ENCODE results near the gene OR4Q3. TPM values are rescaled to one million over a fixed set of nuclear protein-coding genes. Genes with fewer than 3 reads are reported as not detected.
"Not testable (repeated sequence)": the region's sequence is repeated elsewhere in the genome, so short reads cannot be mapped to it uniquely, and the experiment has no call there.

Gene OR4Q3
- total RNA-seq, 1 experiment from 2014 or later = not detected

DNA sequence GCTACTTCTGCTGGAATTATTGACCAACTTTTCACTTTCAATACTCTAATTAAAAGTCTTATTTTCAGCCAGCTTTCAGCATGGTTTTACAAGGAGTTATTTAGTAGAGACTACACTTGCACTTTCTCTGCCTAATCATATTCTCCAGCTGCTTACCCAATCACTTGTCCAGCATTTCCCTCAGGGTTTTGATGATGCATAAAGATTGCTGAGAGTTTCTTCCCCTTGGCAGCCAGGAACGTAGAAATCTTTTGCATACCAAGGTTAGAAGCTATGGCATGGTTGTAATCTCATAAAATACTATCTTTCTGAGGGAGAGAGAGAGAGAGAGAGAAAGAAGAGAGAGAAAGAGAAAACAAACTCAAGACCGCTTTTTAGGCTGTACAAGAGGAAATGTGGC is 10.8 kb downstream of the OR4Q3 start:
- H3K4me3 Mint-ChIP-seq (ENCODE audit: low read depth, unreplicated experiment) = no peak overlapping the region

DNA sequence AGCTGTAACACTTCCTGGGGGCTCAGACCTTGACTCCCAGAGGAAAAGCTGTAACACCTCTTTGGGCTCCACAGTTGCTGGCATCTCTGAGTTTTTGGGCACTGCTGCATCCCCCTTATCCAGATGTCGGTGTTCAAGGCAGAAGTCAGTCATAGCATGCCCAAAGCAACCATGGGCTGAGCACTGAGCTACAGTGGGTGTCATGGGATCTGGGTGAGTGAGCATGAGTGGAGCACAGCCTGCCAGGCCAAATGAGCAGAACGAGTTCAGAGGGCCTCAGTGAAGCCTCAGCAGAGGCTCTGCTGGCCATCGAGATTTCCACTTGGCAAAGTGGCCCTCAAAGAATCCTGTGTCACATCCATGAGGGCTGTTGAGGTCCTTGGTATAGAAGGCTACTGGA is 28.1 kb downstream of the OR4Q3 start:
- CTCF ChIA-PET = interaction anchor here (0.7 kb wide), 1 partner anchor 12 kb away, joined by 3 read pairs; no protein-coding TSS in a partner anchor
- BruUV-seq (replicated peaks) = not testable (repeated sequence)

More for the DNA sequence above, 10.8 kb downstream of the OR4Q3 start:
- TF ChIP-seq, protein P1, sequence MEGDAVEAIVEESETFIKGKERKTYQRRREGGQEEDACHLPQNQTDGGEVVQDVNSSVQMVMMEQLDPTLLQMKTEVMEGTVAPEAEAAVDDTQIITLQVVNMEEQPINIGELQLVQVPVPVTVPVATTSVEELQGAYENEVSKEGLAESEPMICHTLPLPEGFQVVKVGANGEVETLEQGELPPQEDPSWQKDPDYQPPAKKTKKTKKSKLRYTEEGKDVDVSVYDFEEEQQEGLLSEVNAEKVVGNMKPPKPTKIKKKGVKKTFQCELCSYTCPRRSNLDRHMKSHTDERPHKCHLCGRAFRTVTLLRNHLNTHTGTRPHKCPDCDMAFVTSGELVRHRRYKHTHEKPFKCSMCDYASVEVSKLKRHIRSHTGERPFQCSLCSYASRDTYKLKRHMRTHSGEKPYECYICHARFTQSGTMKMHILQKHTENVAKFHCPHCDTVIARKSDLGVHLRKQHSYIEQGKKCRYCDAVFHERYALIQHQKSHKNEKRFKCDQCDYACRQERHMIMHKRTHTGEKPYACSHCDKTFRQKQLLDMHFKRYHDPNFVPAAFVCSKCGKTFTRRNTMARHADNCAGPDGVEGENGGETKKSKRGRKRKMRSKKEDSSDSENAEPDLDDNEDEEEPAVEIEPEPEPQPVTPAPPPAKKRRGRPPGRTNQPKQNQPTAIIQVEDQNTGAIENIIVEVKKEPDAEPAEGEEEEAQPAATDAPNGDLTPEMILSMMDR (IDR thresholded peaks at IDR 0.05; ENCODE audit: unreplicated experiment) = no peak
- BruUV-seq (replicated peaks) = no TSS peak
- intact Hi-C loops (cut with micrococcal nuclease; ENCODE audit: unreplicated experiment) = no loop called here
- Mint-ChIP-seq H3K9me3 (ENCODE audit: low read depth, unreplicated experiment) (peaks cover 6% of the 10 kb centered on the region), H3K36me3 (ENCODE audit: insufficient read depth, unreplicated experiment) (no peaks in the 10 kb centered on the region), H3K4me1 (ENCODE audit: low read depth, unreplicated experiment) (no peaks in the 10 kb centered on the region), H3K27me3 (ENCODE audit: unreplicated experiment) (no peaks in the 10 kb centered on the region), H3K27ac (ENCODE audit: unreplicated experiment) (no peak overlapping the region)
- CTCF ChIA-PET = no interaction called here
- no peak for DNase-seq

DNA sequence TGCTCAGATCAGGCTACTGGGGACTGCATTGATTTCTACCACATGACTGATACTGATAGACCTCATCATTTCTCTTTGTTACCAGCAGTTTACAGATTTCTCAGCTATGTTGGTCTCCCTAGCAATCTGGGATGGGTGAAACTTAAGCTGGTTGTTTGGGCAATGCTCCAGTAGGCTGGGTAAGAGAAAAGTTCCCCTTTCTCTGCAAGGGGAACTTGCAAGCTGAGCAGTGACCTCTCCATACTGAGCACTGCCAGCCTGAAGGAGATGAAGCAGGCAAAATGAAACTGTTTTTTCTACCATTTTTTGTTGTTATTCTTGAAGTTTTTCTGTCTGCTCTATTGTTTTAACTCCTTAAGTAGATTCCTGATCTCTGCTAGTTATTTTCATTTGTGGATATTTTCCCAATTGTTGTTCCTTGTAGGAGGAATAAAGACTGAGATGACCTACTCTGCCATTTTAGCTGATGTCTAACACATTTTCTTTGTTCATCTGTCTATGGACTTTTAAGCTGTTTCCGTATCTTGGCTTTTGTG is 28.6 kb downstream of the OR4Q3 start:
- Mint-ChIP-seq H3K9me3 (ENCODE audit: low read depth, unreplicated experiment) (peaks cover 23% of the 10 kb centered on the region), H3K4me3 (ENCODE audit: low read depth, unreplicated experiment) (no peak overlapping the region), H3K27me3 (ENCODE audit: unreplicated experiment) (no peaks in the 10 kb centered on the region), H3K4me1 (ENCODE audit: low read depth, unreplicated experiment) (no peaks in the 10 kb centered on the region), H3K36me3 (ENCODE audit: insufficient read depth, unreplicated experiment) (no peaks in the 10 kb centered on the region), H3K27ac (ENCODE audit: unreplicated experiment) (no peak overlapping the region)
- TF ChIP-seq, protein P1 (IDR thresholded peaks at IDR 0.05; ENCODE audit: unreplicated experiment) = no peak
- intact Hi-C loops (cut with micrococcal nuclease; ENCODE audit: unreplicated experiment) = no loop called here
- no peak for DNase-seq
- CTCF ChIA-PET = no interaction called here
- no TSS peak for BruUV-seq (replicated peaks)

More for the DNA sequence above, 28.1 kb downstream of the OR4Q3 start:
- DNase-seq; H3K27me3 Mint-ChIP-seq (ENCODE audit: unreplicated experiment); H3K27ac Mint-ChIP-seq (ENCODE audit: unreplicated experiment); H3K36me3 Mint-ChIP-seq (ENCODE audit: insufficient read depth, unreplicated experiment); H3K4me1 Mint-ChIP-seq (ENCODE audit: low read depth, unreplicated experiment); intact Hi-C loops (cut with micrococcal nuclease; ENCODE audit: unreplicated experiment); H3K4me3 Mint-ChIP-seq (ENCODE audit: low read depth, unreplicated experiment): not testable (repeated sequence)
- peaks cover 23% of the 10 kb centered on the region for H3K9me3 Mint-ChIP-seq (ENCODE audit: low read depth, unreplicated experiment)

DNA sequence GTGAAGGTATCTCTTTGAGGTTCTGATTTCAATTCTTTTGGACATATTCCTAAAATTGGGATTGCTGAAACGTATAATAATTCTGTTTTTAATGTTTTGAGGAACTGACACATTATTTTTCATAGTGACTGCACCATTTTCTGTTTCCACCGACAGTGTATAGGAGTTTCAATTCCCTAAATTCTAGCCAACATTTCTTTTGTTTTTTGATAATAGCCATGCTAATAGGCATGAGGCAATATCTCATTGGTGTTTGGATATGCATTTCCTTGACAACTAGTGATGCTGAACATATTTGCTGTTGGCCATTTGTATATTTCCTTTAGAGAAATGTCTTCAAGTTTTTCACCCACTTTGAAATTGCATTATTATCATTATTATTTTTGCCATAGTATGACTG is 29.1 kb downstream of the OR4Q3 start:
- H3K36me3 Mint-ChIP-seq (ENCODE audit: insufficient read depth, unreplicated experiment); CTCF ChIA-PET: not testable (repeated sequence)

DNA sequence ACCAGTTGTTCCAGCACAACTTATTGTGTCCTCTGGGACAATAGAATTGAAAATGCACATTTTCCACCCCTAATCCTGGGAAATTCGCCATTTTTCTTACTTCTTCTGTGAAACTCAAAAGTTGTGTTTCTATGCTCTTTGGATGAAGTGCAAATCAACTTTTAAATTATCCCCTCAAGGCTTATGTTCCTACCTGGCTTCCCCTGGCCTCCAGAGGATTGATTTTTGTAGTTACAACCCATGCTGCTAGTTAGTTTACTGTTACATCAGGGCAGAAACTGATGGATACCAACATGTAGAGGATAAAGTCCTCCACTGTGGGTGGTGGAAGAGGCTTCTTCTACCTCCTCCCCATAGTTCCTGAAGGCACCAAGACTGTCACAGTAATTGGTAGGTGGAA is 29.8 kb downstream of the OR4Q3 start, which contains the start of gene OR4M1:
Gene OR4M1, plus strand, starts transcription at position 301 of the 400 bp plus-strand sequence. CDS start 6,819 bp downstream, outside the sequence.
- CTCF ChIA-PET; intact Hi-C loops (cut with micrococcal nuclease; ENCODE audit: unreplicated experiment); H3K36me3 Mint-ChIP-seq (ENCODE audit: insufficient read depth, unreplicated experiment): not testable (repeated sequence)

More for the DNA sequence above, 29.1 kb downstream of the OR4Q3 start:
- H3K27ac Mint-ChIP-seq (ENCODE audit: unreplicated experiment); H3K4me1 Mint-ChIP-seq (ENCODE audit: low read depth, unreplicated experiment); DNase-seq; H3K27me3 Mint-ChIP-seq (ENCODE audit: unreplicated experiment); BruUV-seq (replicated peaks); intact Hi-C loops (cut with micrococcal nuclease; ENCODE audit: unreplicated experiment); H3K4me3 Mint-ChIP-seq (ENCODE audit: low read depth, unreplicated experiment): not testable (repeated sequence)
- peaks cover 23% of the 10 kb centered on the region for H3K9me3 Mint-ChIP-seq (ENCODE audit: low read depth, unreplicated experiment)

DNA sequence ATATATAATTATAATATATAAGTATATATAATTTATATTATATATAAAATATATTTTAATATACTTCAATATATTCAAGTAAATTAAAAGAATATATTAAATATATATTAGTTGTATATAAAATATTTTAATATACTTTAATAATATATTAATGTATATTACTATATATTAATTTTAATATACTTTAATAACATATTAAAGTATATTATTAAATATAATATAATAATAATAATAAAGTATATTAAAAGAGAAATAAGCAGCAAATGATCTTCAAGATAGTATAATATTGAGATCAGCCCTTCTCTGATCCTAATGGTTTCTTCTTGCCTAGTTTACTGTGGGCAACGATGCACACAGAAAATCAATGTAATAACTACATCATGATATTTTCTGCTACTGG is 32.2 kb downstream of the OR4Q3 start:
- H3K27me3 Mint-ChIP-seq (ENCODE audit: unreplicated experiment) = no peaks in the 10 kb centered on the region
- TF ChIP-seq, protein P1 (IDR thresholded peaks at IDR 0.05; ENCODE audit: unreplicated experiment) = no peak
- intact Hi-C loops (cut with micrococcal nuclease; ENCODE audit: unreplicated experiment) = no loop called here
- BruUV-seq (replicated peaks) = no TSS peak
- DNase-seq = no peak
- H3K4me3 Mint-ChIP-seq (ENCODE audit: low read depth, unreplicated experiment) = no peak overlapping the region
- no peaks in the 10 kb centered on the region for H3K4me1 Mint-ChIP-seq (ENCODE audit: low read depth, unreplicated experiment)
- CTCF ChIA-PET = no interaction called here
- H3K9me3 Mint-ChIP-seq (ENCODE audit: low read depth, unreplicated experiment) = peaks cover 19% of the 10 kb centered on the region
- no peak overlapping the region for H3K27ac Mint-ChIP-seq (ENCODE audit: unreplicated experiment)
- no peaks in the 10 kb centered on the region for H3K36me3 Mint-ChIP-seq (ENCODE audit: insufficient read depth, unreplicated experiment)

More for the DNA sequence above, 29.8 kb downstream of the OR4Q3 start, which contains the start of gene OR4M1:
- H3K27ac Mint-ChIP-seq (ENCODE audit: unreplicated experiment); BruUV-seq (replicated peaks); H3K27me3 Mint-ChIP-seq (ENCODE audit: unreplicated experiment); H3K4me1 Mint-ChIP-seq (ENCODE audit: low read depth, unreplicated experiment); H3K4me3 Mint-ChIP-seq (ENCODE audit: low read depth, unreplicated experiment); DNase-seq: not testable (repeated sequence)
- H3K9me3 Mint-ChIP-seq (ENCODE audit: low read depth, unreplicated experiment) = peaks cover 26% of the 10 kb centered on the region

DNA sequence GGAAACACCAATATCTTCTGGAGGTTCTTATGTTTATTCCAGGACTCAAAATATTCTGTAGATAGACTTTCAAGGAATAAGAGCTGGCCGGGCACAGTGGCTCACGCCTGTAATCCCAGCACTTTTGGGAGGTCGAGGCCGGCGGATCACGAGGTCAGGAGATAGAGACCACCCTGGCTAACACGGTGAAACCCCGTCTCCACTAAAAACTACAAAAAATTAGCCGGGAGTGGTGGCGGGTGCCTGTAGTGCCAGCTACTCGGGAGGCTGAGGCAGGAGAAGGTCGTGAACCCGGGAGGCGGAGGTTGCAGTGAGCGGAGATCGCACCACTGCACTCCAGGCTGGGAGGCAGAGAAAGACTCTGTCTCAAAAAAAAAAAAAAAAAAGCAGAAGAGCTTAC is 42.5 kb downstream of the OR4Q3 start:
- DNase-seq; intact Hi-C loops (cut with micrococcal nuclease; ENCODE audit: unreplicated experiment): not testable (repeated sequence)
- CTCF ChIA-PET = interaction anchor here (0.6 kb wide), 1 partner anchor 36 kb away, joined by 4 read pairs; no protein-coding TSS in a partner anchor

DNA sequence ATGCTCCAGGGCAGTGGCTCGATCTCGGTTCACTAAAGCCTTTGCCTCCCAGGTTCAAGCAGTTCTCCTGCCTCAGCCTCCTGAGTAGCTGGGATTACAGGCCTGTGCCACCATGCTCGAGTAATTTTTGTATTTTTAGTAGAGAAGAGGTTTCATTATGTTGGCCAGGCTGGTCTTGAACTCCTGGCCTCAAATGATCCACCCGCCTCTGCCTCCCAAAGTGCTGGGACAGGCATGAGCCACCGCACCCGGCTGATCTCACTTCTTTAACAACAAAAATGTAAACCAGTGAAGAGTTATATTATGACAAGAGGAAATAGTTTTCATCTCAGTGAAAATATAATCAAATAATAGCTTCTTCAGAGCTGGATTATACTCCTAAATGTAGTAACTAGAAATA is 43.9 kb downstream of the OR4Q3 start:
- DNase-seq; CTCF ChIA-PET; BruUV-seq (replicated peaks); H3K4me3 Mint-ChIP-seq (ENCODE audit: low read depth, unreplicated experiment); H3K27ac Mint-ChIP-seq (ENCODE audit: unreplicated experiment); H3K4me1 Mint-ChIP-seq (ENCODE audit: low read depth, unreplicated experiment); H3K36me3 Mint-ChIP-seq (ENCODE audit: insufficient read depth, unreplicated experiment); H3K9me3 Mint-ChIP-seq (ENCODE audit: low read depth, unreplicated experiment); intact Hi-C loops (cut with micrococcal nuclease; ENCODE audit: unreplicated experiment); H3K27me3 Mint-ChIP-seq (ENCODE audit: unreplicated experiment): not testable (repeated sequence)

More for the DNA sequence above, 42.5 kb downstream of the OR4Q3 start:
- H3K36me3 Mint-ChIP-seq (ENCODE audit: insufficient read depth, unreplicated experiment); H3K27me3 Mint-ChIP-seq (ENCODE audit: unreplicated experiment); H3K9me3 Mint-ChIP-seq (ENCODE audit: low read depth, unreplicated experiment); H3K4me1 Mint-ChIP-seq (ENCODE audit: low read depth, unreplicated experiment); H3K27ac Mint-ChIP-seq (ENCODE audit: unreplicated experiment); BruUV-seq (replicated peaks); H3K4me3 Mint-ChIP-seq (ENCODE audit: low read depth, unreplicated experiment): not testable (repeated sequence)

All from Calu3 (cell line).